Right ventricle myocardium inferior (tissue), 1 donor: ENCODE data around the gene FER. TPM values are rescaled to one million over a fixed set of nuclear protein-coding genes. Genes with fewer than 3 reads are reported as not detected.
"Not testable (repeated sequence)": the region's sequence is repeated elsewhere in the genome, so short reads cannot be mapped to it uniquely, and the experiment has no call there.

Experiments
- ATAC-seq: fragments of 200-7000 bp; cut with Tn5 transposase; one replicate; pipeline ENCODE4 v1.9.1; 2020; ENCODE audit warnings: mild to moderate bottlenecking, moderate library complexity
- DNase-seq: peaks from one replicate; pipeline ENCODE4 v3.0.0; 2021; ENCODE audit errors: missing footprints
- intact Hi-C: fragments of 100-400 bp; cut with DNase I; formaldehyde crosslinking; loops from one replicate; pipeline ENCODE4 v1.11.0; 2022
- total RNA-seq: library from RNA; stranded (reverse); fragmentation: NEBNext Ultra II Directional; extraction: Animal tissue kit (Norgen Biotek cat#: 25700); gene quantifications from one replicate; pipeline ENCODE4 v1.2.1, GENCODE V29; 2021
- donor health status: DM: no; HTN: yes; CAD: no; lungs with severe emphysema.

The FER gene
- total RNA-seq, 1 donor from 2014 or later: 11.8 TPM

- intact Hi-C loops: no loop called here
- DNase-seq: no peak
- no peak for ATAC-seq
Observed at GRCh38 chr5:109045710-109046109, 298.0 kb downstream of the FER start.

GRCh38 chr5:109049565-109049964, 301.9 kb downstream of the FER start:
- ATAC-seq (no peak), DNase-seq (no peak)
- intact Hi-C loops: no loop called here

- ATAC-seq, DNase-seq, intact Hi-C loops: not testable (repeated sequence)
Observed at GRCh38 chr5:109050321-109050720, 302.6 kb downstream of the FER start.

- intact Hi-C loops, ATAC-seq, DNase-seq: not testable (repeated sequence)
Observed at GRCh38 chr5:109052216-109052615, 304.5 kb downstream of the FER start.

GRCh38 chr5:109053995-109054417, 306.3 kb downstream of the FER start:
- no peak for DNase-seq
- intact Hi-C loops: no loop called here
- no peak for ATAC-seq

GRCh38 chr5:109060378-109061025, 312.8 kb downstream of the FER start:
- ATAC-seq (no peak), DNase-seq (no peak)
- intact Hi-C loops: no loop called here

GRCh38 chr5:109062664-109063063, 315.0 kb downstream of the FER start:
- DNase-seq (no peak), ATAC-seq (peak; percentile 65)
- intact Hi-C loops: no loop called here

GRCh38 chr5:109063223-109063622, 315.5 kb downstream of the FER start:
- ATAC-seq: no peak
- no peak for DNase-seq
- intact Hi-C loops: no loop called here

GRCh38 chr5:109076741-109077140, 329.0 kb downstream of the FER start:
- no peak for DNase-seq
- no peak for ATAC-seq
- intact Hi-C loops: no loop called here

- no peak for DNase-seq
- no peak for ATAC-seq
- intact Hi-C loops: no loop called here
Observed at GRCh38 chr5:109078448-109078847, 330.8 kb downstream of the FER start.

- no peak for ATAC-seq
- DNase-seq: no peak
- intact Hi-C loops: no loop called here
Observed at GRCh38 chr5:109080481-109080880, 332.8 kb downstream of the FER start.

- no peak for DNase-seq
- ATAC-seq: no peak
- intact Hi-C loops: no loop called here
Observed at GRCh38 chr5:109080896-109081295, 333.2 kb downstream of the FER start.

- DNase-seq (no peak), ATAC-seq (no peak)
- intact Hi-C loops: no loop called here
Observed at GRCh38 chr5:109083937-109084336, 336.2 kb downstream of the FER start.

- intact Hi-C loops: no loop called here
- no peak for DNase-seq
- no peak for ATAC-seq
Observed at GRCh38 chr5:109089191-109089590, 341.5 kb downstream of the FER start.

GRCh38 chr5:109099081-109099480, 351.4 kb downstream of the FER start:
- no peak for ATAC-seq
- intact Hi-C loops: no loop called here
- DNase-seq: no peak

GRCh38 chr5:109100971-109101370, 353.3 kb downstream of the FER start:
- intact Hi-C loops: no loop called here
- DNase-seq (no peak), ATAC-seq (no peak)

- ATAC-seq: no peak
Observed at GRCh38 chr5:109102096-109102690, 354.5 kb downstream of the FER start.

GRCh38 chr5:109105631-109106267, 358.1 kb downstream of the FER start:
- DNase-seq (no peak), ATAC-seq (peak; percentile 64)
- intact Hi-C loops: no loop called here

More at GRCh38 chr5:109102096-109102690, 354.5 kb downstream of the FER start:
- no peak for DNase-seq
- intact Hi-C loops: no loop called here

- DNase-seq (no peak), ATAC-seq (no peak)
- intact Hi-C loops: no loop called here
Observed at GRCh38 chr5:109111680-109112079, 364.0 kb downstream of the FER start.

GRCh38 chr5:109113608-109114007, 365.9 kb downstream of the FER start:
- DNase-seq (no peak), ATAC-seq (no peak)
- intact Hi-C loops: no loop called here
